K562 (cell line): ENCODE measurements around the gene PIP5K1B. TPM values are rescaled to one million over a fixed set of nuclear protein-coding genes. Genes with fewer than 3 reads are reported as not detected.

Experiments
- BRF1 ChIP-seq: IDR thresholded peaks from 3 replicates; pipeline ENCODE4 v1.6.1; 2011; ENCODE audit warnings: borderline replicate concordance, mild to moderate bottlenecking; ENCODE audit not compliant: insufficient read length; ENCODE audit errors: extremely low read depth
- CEBPG ChIP-seq, 3 experiments: fragments of 200-800 bp in 1 of 3; sonication (Bioruptor generic) in 1 of 3; sonication (generic) in 1 of 3; formaldehyde crosslinking in 1 of 3; IDR thresholded peaks in 2 of 3; conservative IDR thresholded peaks in 1 of 3; 2 replicates each; pipeline versions ENCODE4 v1.6.1 to v1.8.0; 2016 to 2022; ENCODE audit warnings: missing compliant biosample characterization in 2 of 3, missing genetic modification characterization in 2 of 3, mild to moderate bottlenecking in 1 of 3, missing genetic modification reagents in 1 of 3
- FOXA1 ChIP-seq: fragments of 450-650 bp; IDR thresholded peaks from 2 replicates; pipeline ENCODE4 v1.6.1; 2016; ENCODE audit warnings: mild to moderate bottlenecking, borderline replicate concordance
- HMG20A ChIP-seq: fragments of 450-650 bp; formaldehyde crosslinking; conservative IDR thresholded peaks from 2 replicates; pipeline ENCODE4 v1.4.0; 2020; ENCODE audit warnings: mild to moderate bottlenecking, mixed read lengths
- KDM5B ChIP-seq: fragments of 200-600 bp; sonication (generic); IDR thresholded peaks from 2 replicates; pipeline ENCODE4 v1.6.1; 2012; ENCODE audit warnings: low read depth, mild to moderate bottlenecking, moderate library complexity, low read length, control low read depth, inconsistent platforms; ENCODE audit not compliant: insufficient replicate concordance
- MAZ ChIP-seq, 2 experiments: fragments of 450-650 bp in 1 of 2; sonication (generic) in 1 of 2; formaldehyde crosslinking; IDR thresholded peaks in 1 of 2; conservative IDR thresholded peaks in 1 of 2; 2 replicates each; pipeline versions ENCODE4 v1.4.0 to v1.5.0; 2020; ENCODE audit warnings: mild to moderate bottlenecking in 1 of 2, missing genetic modification reagents in 1 of 2
- MNT ChIP-seq, 2 experiments: fragments of 450-650 bp; conservative IDR thresholded peaks; 2 replicates each; pipeline ENCODE4 v1.6.1; 2017; ENCODE audit warnings: mild to moderate bottlenecking in 2 of 2, moderate library complexity in 2 of 2
- MTF1 ChIP-seq: fragments of 250-450 bp; sonication (Bioruptor Pico); IDR thresholded peaks from 2 replicates; pipeline ENCODE4 v1.9.0; 2021; ENCODE audit warnings: moderate library complexity, mild to moderate bottlenecking, inconsistent platforms, borderline replicate concordance
- NCOA4 ChIP-seq: fragments of 450-650 bp; IDR thresholded peaks from 2 replicates; pipeline ENCODE4 v1.6.1; 2018; ENCODE audit warnings: mild to moderate bottlenecking; ENCODE audit not compliant: partially characterized antibody
- PHTF2 ChIP-seq: fragments of 250-450 bp; sonication (Bioruptor Pico); IDR thresholded peaks from 2 replicates; pipeline ENCODE4 v1.5.0; 2021; ENCODE audit warnings: mild to moderate bottlenecking
- RAD21 ChIP-seq, 2 experiments: fragments of 250-450 bp in 1 of 2; fragments of 450-650 bp in 1 of 2; sonication (Bioruptor Pico) in 1 of 2; formaldehyde crosslinking in 1 of 2; IDR thresholded peaks in 1 of 2; conservative IDR thresholded peaks in 1 of 2; 2 replicates each; pipeline versions ENCODE4 v1.4.0 to v1.8.0; 2020 to 2022; ENCODE audit warnings: mild to moderate bottlenecking in 2 of 2, moderate library complexity in 1 of 2
- RB1 ChIP-seq: fragments of 450-650 bp; IDR thresholded peaks from 2 replicates; pipeline ENCODE4 v1.6.1; 2017; ENCODE audit warnings: low read depth, mild to moderate bottlenecking
- TAF9B ChIP-seq: fragments of 450-650 bp; IDR thresholded peaks from 2 replicates; pipeline ENCODE4 v1.6.1; 2018; ENCODE audit warnings: mild to moderate bottlenecking; ENCODE audit not compliant: partially characterized antibody
- YY1 ChIP-seq, 3 experiments: IDR thresholded peaks; 2 replicates each; pipeline ENCODE4 v1.6.1; 2011; ENCODE audit warnings: low read length in 2 of 3, mild to moderate bottlenecking in 2 of 3, moderate library complexity in 2 of 3, borderline replicate concordance in 1 of 3, control low read depth in 1 of 3, low read depth in 1 of 3; ENCODE audit not compliant: insufficient read depth in 3 of 3, insufficient replicate concordance in 2 of 3, control insufficient read depth in 1 of 3, insufficient read length in 1 of 3; ENCODE audit errors: extremely low read depth in 1 of 3
- ZNF639 ChIP-seq, 2 experiments: fragments of 200-800 bp in 1 of 2; sonication (Bioruptor generic) in 1 of 2; sonication (generic) in 1 of 2; formaldehyde crosslinking in 1 of 2; IDR thresholded peaks in 1 of 2; conservative IDR thresholded peaks in 1 of 2; 2 replicates each; pipeline versions ENCODE4 v1.5.0 to v1.6.1; 2016 to 2020; ENCODE audit warnings: missing compliant biosample characterization in 1 of 2, missing genetic modification characterization in 1 of 2, missing genetic modification reagents in 1 of 2
- ZSCAN29 ChIP-seq: fragments of 450-650 bp; IDR thresholded peaks from 2 replicates; pipeline ENCODE4 v1.6.1; 2017
- polyA plus RNA-seq, 8 experiments: library from polyadenylated mRNA; depleted of rRNA in 4 of 8; stranded (reverse) in 5 of 8; unstranded in 3 of 8; fragments of >200 nt; fragmentation: Nextera tagmentation in 2 of 8; fragmentation: Illumina TruSeq in 1 of 8; extraction: Ambion mirVana in 2 of 8; extraction: Trizol in 1 of 8; gene quantifications; 2 replicates each; pipeline versions ENCODE4 v1.2.1 to v1.2.3, GENCODE V29; 2011 to 2014; ENCODE audit warnings: inconsistent platforms in 1 of 8, missing spikeins in 1 of 8
- total RNA-seq, 7 experiments: library from RNA; depleted of rRNA in 6 of 7; stranded (reverse); fragments of >200 nt in 6 of 7; fragmentation: Illumina TruSeq in 2 of 7; extraction: Trizol in 2 of 7; gene quantifications; 2 replicates each; pipeline versions ENCODE4 v1.2.1 to v1.2.3, GENCODE V29; 2011 to 2021; ENCODE audit warnings: low replicate concordance in 1 of 7
- TF ChIP-seq, protein P1 (sequence below): sonication (generic); formaldehyde crosslinking; IDR thresholded peaks from 2 replicates; pipeline ENCODE4 v1.8.0; 2022; ENCODE audit warnings: mild to moderate bottlenecking, missing genetic modification reagents

Gene PIP5K1B
- total and polyA plus RNA-seq, 9 of the 15 experiments (the other 6 are each of a cell fraction or from before 2014, with no cell fraction given), result 3.1 to 12.9 (median 7.4) TPM

DNA sequence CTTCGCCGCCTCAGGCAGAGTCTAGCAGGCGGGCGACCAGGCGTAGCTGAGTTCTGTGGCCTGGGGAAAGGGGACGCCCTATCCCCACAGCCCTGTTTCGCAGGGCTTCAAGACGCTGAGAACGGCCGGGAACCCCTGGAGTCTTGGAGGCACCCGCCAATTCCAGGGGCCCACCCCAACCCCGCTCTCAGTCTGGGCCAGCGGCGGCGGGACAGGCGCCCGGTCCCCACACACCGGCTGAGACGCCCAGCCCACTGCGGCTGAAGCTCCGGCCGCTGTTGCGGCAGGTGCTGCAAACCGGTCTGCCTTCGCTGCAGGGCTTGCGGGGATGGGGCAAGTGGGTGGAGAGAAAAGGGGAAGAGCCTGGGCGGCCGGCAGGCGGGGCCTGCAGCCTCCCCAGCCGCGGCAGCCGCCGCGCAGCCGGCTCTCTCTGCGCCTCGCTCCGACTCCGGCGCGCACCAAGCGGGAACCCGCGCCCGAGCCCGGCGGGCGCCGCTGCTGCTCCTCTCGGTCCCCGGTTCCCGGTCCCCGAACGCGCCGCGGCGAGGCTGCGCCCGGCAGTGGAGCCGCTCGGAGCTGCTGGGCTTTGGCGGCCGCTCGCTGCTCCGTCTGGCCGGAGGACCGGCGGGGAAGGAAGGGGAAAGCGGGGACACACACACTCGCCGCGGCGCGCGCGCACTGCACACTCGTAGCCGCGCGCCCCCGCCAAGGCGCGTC lies at the start of gene PIP5K1B (continued):
- TF ChIP-seq MAZ (CRISPR knock-in tag; conservative IDR thresholded peaks at IDR 0.05 in 1 of 2, IDR thresholded peaks at IDR 0.05 in 1 of 2), result peak in 1 of 2 experiments; percentile 72; a peak in 3 of 4 replicates
- TF ChIP-seq, protein P1, sequence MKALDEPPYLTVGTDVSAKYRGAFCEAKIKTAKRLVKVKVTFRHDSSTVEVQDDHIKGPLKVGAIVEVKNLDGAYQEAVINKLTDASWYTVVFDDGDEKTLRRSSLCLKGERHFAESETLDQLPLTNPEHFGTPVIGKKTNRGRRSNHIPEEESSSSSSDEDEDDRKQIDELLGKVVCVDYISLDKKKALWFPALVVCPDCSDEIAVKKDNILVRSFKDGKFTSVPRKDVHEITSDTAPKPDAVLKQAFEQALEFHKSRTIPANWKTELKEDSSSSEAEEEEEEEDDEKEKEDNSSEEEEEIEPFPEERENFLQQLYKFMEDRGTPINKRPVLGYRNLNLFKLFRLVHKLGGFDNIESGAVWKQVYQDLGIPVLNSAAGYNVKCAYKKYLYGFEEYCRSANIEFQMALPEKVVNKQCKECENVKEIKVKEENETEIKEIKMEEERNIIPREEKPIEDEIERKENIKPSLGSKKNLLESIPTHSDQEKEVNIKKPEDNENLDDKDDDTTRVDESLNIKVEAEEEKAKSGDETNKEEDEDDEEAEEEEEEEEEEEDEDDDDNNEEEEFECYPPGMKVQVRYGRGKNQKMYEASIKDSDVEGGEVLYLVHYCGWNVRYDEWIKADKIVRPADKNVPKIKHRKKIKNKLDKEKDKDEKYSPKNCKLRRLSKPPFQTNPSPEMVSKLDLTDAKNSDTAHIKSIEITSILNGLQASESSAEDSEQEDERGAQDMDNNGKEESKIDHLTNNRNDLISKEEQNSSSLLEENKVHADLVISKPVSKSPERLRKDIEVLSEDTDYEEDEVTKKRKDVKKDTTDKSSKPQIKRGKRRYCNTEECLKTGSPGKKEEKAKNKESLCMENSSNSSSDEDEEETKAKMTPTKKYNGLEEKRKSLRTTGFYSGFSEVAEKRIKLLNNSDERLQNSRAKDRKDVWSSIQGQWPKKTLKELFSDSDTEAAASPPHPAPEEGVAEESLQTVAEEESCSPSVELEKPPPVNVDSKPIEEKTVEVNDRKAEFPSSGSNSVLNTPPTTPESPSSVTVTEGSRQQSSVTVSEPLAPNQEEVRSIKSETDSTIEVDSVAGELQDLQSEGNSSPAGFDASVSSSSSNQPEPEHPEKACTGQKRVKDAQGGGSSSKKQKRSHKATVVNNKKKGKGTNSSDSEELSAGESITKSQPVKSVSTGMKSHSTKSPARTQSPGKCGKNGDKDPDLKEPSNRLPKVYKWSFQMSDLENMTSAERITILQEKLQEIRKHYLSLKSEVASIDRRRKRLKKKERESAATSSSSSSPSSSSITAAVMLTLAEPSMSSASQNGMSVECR (CRISPR knock-in tag), result peak; percentile 69; the same call in 1 of the 2 replicates
- TF ChIP-seq FOXA1, result no peak
- TF ChIP-seq YY1 (IDR thresholded peaks at IDR 0.05; ENCODE audit: borderline replicate concordance in 1 of 3, control insufficient read depth in 1 of 3, extremely low read depth in 1 of 3, insufficient read depth in 3 of 3, insufficient read length in 1 of 3, insufficient replicate concordance in 2 of 3, low read depth in 1 of 3, low read length in 2 of 3), result peak in 2 of 3 experiments; percentile 7 to 27
- peak; percentile 28 for TF ChIP-seq KDM5B
- TF ChIP-seq MNT (conservative IDR thresholded peaks at IDR 0.05), result 0 out of 4 replicates have a peak, but pooled peaks of 1 of the 2 experiments have one; percentile 49
- TF ChIP-seq RAD21 (CRISPR knock-in tag; conservative IDR thresholded peaks at IDR 0.05 in 1 of 2, IDR thresholded peaks at IDR 0.05 in 1 of 2), result peak in 1 of 2 experiments; percentile 9; a peak in 2 of 4 replicates
- TF ChIP-seq BRF1, result no peak
- TF ChIP-seq CEBPG (CRISPR knock-in tag; IDR thresholded peaks at IDR 0.05), result no peak
- no peak for TF ChIP-seq CEBPG (tag; conservative IDR thresholded peaks at IDR 0.05 in 1 of 2, IDR thresholded peaks at IDR 0.05 in 1 of 2)
- no peak for TF ChIP-seq MTF1 (CRISPR knock-in tag)
- peak in 1 of 2 experiments; percentile 62; a peak in 1 of 4 replicates for TF ChIP-seq ZNF639 (CRISPR knock-in tag; conservative IDR thresholded peaks at IDR 0.05 in 1 of 2, IDR thresholded peaks at IDR 0.05 in 1 of 2)
- TF ChIP-seq PHTF2 (CRISPR knock-in tag), result no peak
- no peak for TF ChIP-seq ZSCAN29
- TF ChIP-seq RB1, result peak; percentile 76
- TF ChIP-seq TAF9B, result no peak
- TF ChIP-seq HMG20A (CRISPR knock-in tag), result no peak
- TF ChIP-seq NCOA4, result no peak
